ENCODE measurements around the gene AKR1B1.

The AKR1B1 gene

GRCh38 chr7:134415700-134416099 is 43.2 kb downstream of the AKR1B1 start:
- DNase-seq (ENCODE audit: low read depth), result peak; percentile 25
- no peak for TF ChIP-seq CTCF (conservative IDR thresholded peaks at IDR 0.05; ENCODE audit: low read depth, low read length)
- no peak overlapping the region for H3K4me3 ChIP-seq (ENCODE audit: low read depth, low read length)

GRCh38 chr7:134414109-134414508 is 44.8 kb downstream of the AKR1B1 start:
- H3K4me3 ChIP-seq (ENCODE audit: low read depth, low read length), result no peak overlapping the region
- TF ChIP-seq CTCF (conservative IDR thresholded peaks at IDR 0.05; ENCODE audit: low read depth, low read length), result no peak
- DNase-seq (ENCODE audit: low read depth), result no peak

GRCh38 chr7:134407311-134407710 is 51.6 kb downstream of the AKR1B1 start:
- no peak for DNase-seq (ENCODE audit: low read depth)
- TF ChIP-seq CTCF (conservative IDR thresholded peaks at IDR 0.05; ENCODE audit: low read depth, low read length), result no peak
- no peak overlapping the region for H3K4me3 ChIP-seq (ENCODE audit: low read depth, low read length)

GRCh38 chr7:134406431-134406830 is 52.5 kb downstream of the AKR1B1 start:
- no peak for TF ChIP-seq CTCF (conservative IDR thresholded peaks at IDR 0.05; ENCODE audit: low read depth, low read length)
- no peak overlapping the region for H3K4me3 ChIP-seq (ENCODE audit: low read depth, low read length)
- DNase-seq (ENCODE audit: low read depth), result no peak

GRCh38 chr7:134405299-134405698 is 53.6 kb downstream of the AKR1B1 start:
- no peak for TF ChIP-seq CTCF (conservative IDR thresholded peaks at IDR 0.05; ENCODE audit: low read depth, low read length)
- H3K4me3 ChIP-seq (ENCODE audit: low read depth, low read length), result no peak overlapping the region
- DNase-seq (ENCODE audit: low read depth), result no peak

- DNase-seq (ENCODE audit: low read depth), result no peak
- TF ChIP-seq CTCF (conservative IDR thresholded peaks at IDR 0.05; ENCODE audit: low read depth, low read length), result no peak
Measured at GRCh38 chr7:134403062-134403461, 55.8 kb downstream of the AKR1B1 start.

GRCh38 chr7:134400859-134401258 is 58.0 kb downstream of the AKR1B1 start:
- no peak for TF ChIP-seq CTCF (conservative IDR thresholded peaks at IDR 0.05; ENCODE audit: low read depth, low read length)
- H3K4me3 ChIP-seq (ENCODE audit: low read depth, low read length), result no peak overlapping the region
- DNase-seq (ENCODE audit: low read depth), result no peak

More at GRCh38 chr7:134403062-134403461, 55.8 kb downstream of the AKR1B1 start:
- no peak overlapping the region for H3K4me3 ChIP-seq (ENCODE audit: low read depth, low read length)

All from choroid plexus epithelial cell (primary cell).